Muscle of back (tissue), 11 donors: ENCODE results near the gene SMAD5. TPM values are rescaled to one million over a fixed set of nuclear protein-coding genes. Genes with fewer than 3 reads are reported as not detected.

Source experiments
- DNase-seq, 3 donors: peaks; one replicate each; pipeline versions ENCODE4 v3.0.0 to v3.0.0-alpha.2; 2013
- polyA plus RNA-seq, 10 donors: library from polyadenylated mRNA; unstranded; fragments of 120-200 nt; gene quantifications; one replicate each; pipeline ENCODE4 v1.2.1, GENCODE V29; 2013; ENCODE audit not compliant: insufficient read length in 10 of 10

SMAD5 gene
- polyA plus RNA-seq, 10 donors, result 33.1 to 53.7 (median 45.9) TPM

GRCh38 chr5:136215812-136216211, 83.2 kb downstream of the SMAD5 start:
- DNase-seq, result no peak

- no peak for DNase-seq
These were observed 83.6 kb downstream of the SMAD5 start for GRCh38 chr5:136216230-136216629.

GRCh38 chr5:136221340-136221739, 88.7 kb downstream of the SMAD5 start:
- DNase-seq, result no peak

DNA sequence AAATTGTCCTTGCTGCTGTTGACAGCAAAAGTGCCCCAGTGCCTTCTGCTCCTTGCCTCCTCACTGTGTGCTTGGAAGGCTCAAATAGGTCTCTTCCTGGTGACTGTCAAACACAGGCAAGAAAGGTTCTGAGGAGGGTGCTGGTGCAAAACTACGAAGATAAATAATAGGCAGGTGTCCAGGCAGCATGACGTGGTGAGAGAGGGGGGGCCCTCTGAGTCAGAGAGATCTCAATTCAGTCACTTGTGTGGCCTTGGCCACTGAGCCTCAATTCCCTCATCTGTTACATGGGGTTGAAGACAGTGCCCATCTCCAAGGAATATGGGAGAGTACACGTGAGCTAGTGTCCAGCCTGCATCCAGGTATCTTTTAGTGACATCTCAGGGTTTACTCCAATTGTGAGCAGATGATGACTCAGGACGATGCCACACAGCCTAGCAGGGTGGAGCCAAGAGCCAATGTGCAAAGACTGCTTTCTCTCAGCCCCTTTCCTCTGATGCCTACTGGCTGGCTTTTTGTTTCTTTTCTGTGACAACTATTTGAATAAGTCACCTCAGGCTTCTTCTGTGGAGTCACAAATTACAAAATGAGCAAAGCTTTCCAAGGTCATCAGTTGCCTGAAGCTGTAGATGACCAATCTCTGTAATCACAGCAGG, 90.1 kb downstream of the SMAD5 start:
- no peak for DNase-seq

- DNase-seq, result no peak
These were observed 93.2 kb downstream of the SMAD5 start for GRCh38 chr5:136225796-136226195.

DNA sequence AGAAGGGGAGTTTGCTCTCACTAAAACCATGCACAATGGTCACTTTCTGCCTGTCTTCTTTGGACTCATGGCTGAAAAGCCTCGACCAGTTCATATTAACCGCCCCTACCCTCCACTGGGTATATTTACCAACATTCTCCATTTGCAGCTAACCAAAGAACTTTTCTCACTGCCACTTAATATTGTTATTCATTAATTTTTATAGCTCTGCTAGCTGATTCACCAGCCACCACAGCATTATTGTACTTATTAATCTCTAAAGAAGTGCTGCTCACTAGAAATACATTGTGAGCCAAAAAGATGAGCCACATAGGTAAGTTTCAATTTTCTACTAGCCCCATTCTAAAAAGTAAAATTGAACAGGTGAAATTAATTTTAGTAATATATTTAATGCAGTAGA, 93.8 kb downstream of the SMAD5 start:
- DNase-seq, result no peak

DNA sequence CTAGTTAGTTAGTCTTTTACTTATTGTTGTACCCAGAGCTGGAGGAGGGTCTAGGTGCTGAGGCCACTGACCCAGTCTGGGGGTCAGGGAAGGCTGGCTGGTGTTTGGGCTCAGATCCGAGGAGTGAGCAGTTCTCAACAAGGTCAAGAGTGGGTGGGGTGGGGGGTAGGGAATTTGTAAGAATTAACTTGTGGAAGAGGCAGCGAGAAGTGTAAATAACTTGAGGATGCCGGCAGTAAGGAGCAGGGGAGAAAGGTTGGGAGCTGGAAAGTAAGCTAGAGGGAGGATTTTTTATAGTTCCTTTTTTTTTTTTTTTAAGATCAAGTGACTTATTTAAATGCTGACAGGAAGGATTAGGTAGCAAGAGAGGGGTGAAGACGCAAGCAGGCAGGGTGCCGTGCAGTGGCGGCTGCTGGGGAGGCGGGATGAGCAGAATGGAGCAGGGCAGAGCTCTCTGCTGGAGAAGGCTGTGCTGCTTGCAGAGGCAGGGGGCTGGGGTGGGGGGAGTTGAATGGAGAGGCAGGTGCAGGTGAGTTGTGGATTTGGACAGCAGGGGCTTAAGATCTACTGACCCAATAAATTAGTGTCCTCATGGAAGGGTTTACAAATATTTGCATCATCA, 95.6 kb downstream of the SMAD5 start:
- DNase-seq, result no peak

DNA sequence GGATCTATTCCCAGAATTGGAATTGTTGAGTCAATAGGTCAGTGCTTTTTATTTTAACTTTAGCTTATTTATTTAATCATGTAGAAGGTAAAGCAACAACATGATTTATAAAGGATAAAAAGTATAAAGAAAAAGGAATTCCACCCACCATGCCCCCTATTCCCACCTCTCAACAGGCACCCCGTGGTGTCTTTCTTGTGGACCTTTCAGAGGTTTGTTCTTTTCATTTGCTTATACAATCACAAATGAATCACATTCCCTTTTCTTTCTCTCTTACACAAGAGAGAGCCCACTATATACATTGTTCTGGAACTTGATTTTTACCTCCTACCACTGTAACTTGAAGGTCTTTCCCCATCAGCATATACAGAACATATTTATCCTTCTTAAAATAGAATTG, 97.5 kb downstream of the SMAD5 start:
- no peak for DNase-seq

DNA sequence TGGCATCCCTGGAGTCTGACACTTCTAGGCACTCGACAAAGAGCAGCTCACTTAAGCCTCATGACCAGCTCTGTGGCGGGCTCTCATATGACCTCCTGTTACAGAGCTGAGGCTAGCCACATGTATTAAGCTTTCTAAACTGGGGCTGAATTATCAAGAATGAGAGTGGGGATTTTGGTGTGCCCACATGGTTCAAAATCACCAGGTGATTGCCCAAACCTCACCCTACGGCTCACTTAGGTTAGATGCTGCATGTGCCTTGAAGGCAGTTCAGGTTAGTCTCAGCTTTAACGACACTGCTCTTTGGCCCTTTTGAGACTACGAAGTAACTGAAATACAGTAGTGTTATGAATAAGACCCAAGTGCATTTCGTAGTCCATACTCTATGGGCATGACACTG, 99.7 kb downstream of the SMAD5 start:
- no peak for DNase-seq

Other genes with a start within 250 kb of the SMAD5 start
- gene IL9, start 237.0 kb upstream of the SMAD5 start, polyA plus RNA-seq, result not detected
- under 1 TPM in 3 of 10 donors, not detected in 7; 0.28 to 0.90 (median 0.33) TPM for gene LECT2, start 177.9 kb upstream of the SMAD5 start, polyA plus RNA-seq
- 100 to 1,000 TPM; 111 to 323 (median 186) TPM for gene TGFBI, start 103.9 kb upstream of the SMAD5 start, polyA plus RNA-seq
- gene SMIM32, start 60.3 kb downstream of the SMAD5 start, polyA plus RNA-seq, result under 1 TPM in 3 of 10 donors, not detected in 7; 0.10 to 0.20 (median 0.15) TPM
- gene TRPC7, start 232.7 kb downstream of the SMAD5 start, polyA plus RNA-seq, result not detected